ENCODE measurements around the gene SMG6.
A peak's percentile ranks its signal among the peaks of the same experiment; 100 is the strongest.

Gene SMG6

GRCh38 chr17:2110436-2110835, 193.1 kb downstream of the SMG6 start:
- no peak for DNase-seq (ENCODE audit: low read depth in 2 of 3, low spot score in 1 of 3)

- no peak for DNase-seq (ENCODE audit: low read depth in 2 of 3, low spot score in 1 of 3)
Observed at GRCh38 chr17:2108170-2108569, 195.4 kb downstream of the SMG6 start.

GRCh38 chr17:2107506-2107905, 196.1 kb downstream of the SMG6 start:
- DNase-seq (ENCODE audit: low read depth in 2 of 3, low spot score in 1 of 3), result no peak

- no peak for DNase-seq (ENCODE audit: low read depth in 2 of 3, low spot score in 1 of 3)
Observed at GRCh38 chr17:2107050-2107449, 196.5 kb downstream of the SMG6 start.

- no peak for DNase-seq (ENCODE audit: low read depth in 2 of 3, low spot score in 1 of 3)
Observed at GRCh38 chr17:2106308-2106955, 197.2 kb downstream of the SMG6 start.

GRCh38 chr17:2105663-2106062, 197.9 kb downstream of the SMG6 start:
- no peak for DNase-seq (ENCODE audit: low read depth in 2 of 3, low spot score in 1 of 3)

- DNase-seq (ENCODE audit: low read depth in 2 of 3, low spot score in 1 of 3), result no peak
Observed at GRCh38 chr17:2102931-2103809, 200.4 kb downstream of the SMG6 start.

GRCh38 chr17:2101448-2102257, 201.9 kb downstream of the SMG6 start:
- peak in 2 of 3 donors; percentile 16 to 46 for DNase-seq (ENCODE audit: low read depth in 2 of 3, low spot score in 1 of 3)

- no peak for DNase-seq (ENCODE audit: low read depth in 2 of 3, low spot score in 1 of 3)
Observed at GRCh38 chr17:2095536-2095910, 208.1 kb downstream of the SMG6 start.

- DNase-seq (ENCODE audit: low read depth in 2 of 3, low spot score in 1 of 3), result no peak
Observed at GRCh38 chr17:2094891-2095535, 208.6 kb downstream of the SMG6 start.

- DNase-seq (ENCODE audit: low read depth in 2 of 3, low spot score in 1 of 3), result no peak
Observed at GRCh38 chr17:2093349-2093748, 210.2 kb downstream of the SMG6 start.

GRCh38 chr17:2092253-2092652, 211.3 kb downstream of the SMG6 start:
- DNase-seq (ENCODE audit: low read depth in 2 of 3, low spot score in 1 of 3), result no peak

- no peak for DNase-seq (ENCODE audit: low read depth in 2 of 3, low spot score in 1 of 3)
Observed at GRCh38 chr17:2090804-2091534, 212.6 kb downstream of the SMG6 start.

- no peak for DNase-seq (ENCODE audit: low read depth in 2 of 3, low spot score in 1 of 3)
Observed at GRCh38 chr17:2090210-2090641, 213.4 kb downstream of the SMG6 start.

- no peak for DNase-seq (ENCODE audit: low read depth in 2 of 3, low spot score in 1 of 3)
Observed at GRCh38 chr17:2089021-2089422, 214.6 kb downstream of the SMG6 start.

GRCh38 chr17:2087597-2088211, 215.9 kb downstream of the SMG6 start:
- DNase-seq (ENCODE audit: low read depth in 2 of 3, low spot score in 1 of 3), result peak in 2 of 3 donors; percentile 49 to 51

GRCh38 chr17:2086306-2086705, 217.3 kb downstream of the SMG6 start:
- DNase-seq (ENCODE audit: low read depth in 2 of 3, low spot score in 1 of 3), result no peak

- no peak for DNase-seq (ENCODE audit: low read depth in 2 of 3, low spot score in 1 of 3)
Observed at GRCh38 chr17:2085648-2085949, 218.0 kb downstream of the SMG6 start.

- DNase-seq (ENCODE audit: low read depth in 2 of 3, low spot score in 1 of 3), result no peak
Observed at GRCh38 chr17:2084766-2085647, 218.6 kb downstream of the SMG6 start.

Measured in stimulated activated CD4-positive, alpha-beta T cell treated with anti-CD3 and anti-CD28 coated beads, Interleukin-12 subunit alpha, Interleukin-12 subunit beta, amount 100 ng/mL, for 48 hours (primary cell).